ENCODE results near the gene STYXL1. TPM values are rescaled to one million over a fixed set of nuclear protein-coding genes. Genes with fewer than 3 reads are reported as not detected.

STYXL1 gene
- total RNA-seq, 1 experiment from 2014 or later, result 21.3 TPM

GRCh38 chr7:75993689-75994387 is 54.0 kb downstream of the STYXL1 start (continued):
- TF ChIP-seq, protein P1, sequence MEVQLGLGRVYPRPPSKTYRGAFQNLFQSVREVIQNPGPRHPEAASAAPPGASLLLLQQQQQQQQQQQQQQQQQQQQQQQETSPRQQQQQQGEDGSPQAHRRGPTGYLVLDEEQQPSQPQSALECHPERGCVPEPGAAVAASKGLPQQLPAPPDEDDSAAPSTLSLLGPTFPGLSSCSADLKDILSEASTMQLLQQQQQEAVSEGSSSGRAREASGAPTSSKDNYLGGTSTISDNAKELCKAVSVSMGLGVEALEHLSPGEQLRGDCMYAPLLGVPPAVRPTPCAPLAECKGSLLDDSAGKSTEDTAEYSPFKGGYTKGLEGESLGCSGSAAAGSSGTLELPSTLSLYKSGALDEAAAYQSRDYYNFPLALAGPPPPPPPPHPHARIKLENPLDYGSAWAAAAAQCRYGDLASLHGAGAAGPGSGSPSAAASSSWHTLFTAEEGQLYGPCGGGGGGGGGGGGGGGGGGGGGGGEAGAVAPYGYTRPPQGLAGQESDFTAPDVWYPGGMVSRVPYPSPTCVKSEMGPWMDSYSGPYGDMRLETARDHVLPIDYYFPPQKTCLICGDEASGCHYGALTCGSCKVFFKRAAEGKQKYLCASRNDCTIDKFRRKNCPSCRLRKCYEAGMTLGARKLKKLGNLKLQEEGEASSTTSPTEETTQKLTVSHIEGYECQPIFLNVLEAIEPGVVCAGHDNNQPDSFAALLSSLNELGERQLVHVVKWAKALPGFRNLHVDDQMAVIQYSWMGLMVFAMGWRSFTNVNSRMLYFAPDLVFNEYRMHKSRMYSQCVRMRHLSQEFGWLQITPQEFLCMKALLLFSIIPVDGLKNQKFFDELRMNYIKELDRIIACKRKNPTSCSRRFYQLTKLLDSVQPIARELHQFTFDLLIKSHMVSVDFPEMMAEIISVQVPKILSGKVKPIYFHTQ (CRISPR knock-in tag; IDR thresholded peaks at IDR 0.05), result no peak
- TF ChIP-seq FOXP4 (CRISPR knock-in tag; IDR thresholded peaks at IDR 0.05) (no peak), TP53 (CRISPR knock-in tag; IDR thresholded peaks at IDR 0.05) (no peak), NFATC4 (CRISPR knock-in tag; IDR thresholded peaks at IDR 0.05) (no peak), ZNF263 (CRISPR knock-in tag; IDR thresholded peaks at IDR 0.05; ENCODE audit: low read depth) (no peak), USF1 (CRISPR knock-in tag; IDR thresholded peaks at IDR 0.05) (peak; percentile 79), ATF3 (CRISPR knock-in tag; conservative IDR thresholded peaks at IDR 0.05) (no peak), ZBTB21 (CRISPR knock-in tag; IDR thresholded peaks at IDR 0.05; ENCODE audit: borderline replicate concordance) (no peak)
- TF ChIP-seq, protein P2, sequence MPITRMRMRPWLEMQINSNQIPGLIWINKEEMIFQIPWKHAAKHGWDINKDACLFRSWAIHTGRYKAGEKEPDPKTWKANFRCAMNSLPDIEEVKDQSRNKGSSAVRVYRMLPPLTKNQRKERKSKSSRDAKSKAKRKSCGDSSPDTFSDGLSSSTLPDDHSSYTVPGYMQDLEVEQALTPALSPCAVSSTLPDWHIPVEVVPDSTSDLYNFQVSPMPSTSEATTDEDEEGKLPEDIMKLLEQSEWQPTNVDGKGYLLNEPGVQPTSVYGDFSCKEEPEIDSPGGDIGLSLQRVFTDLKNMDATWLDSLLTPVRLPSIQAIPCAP (CRISPR knock-in tag; IDR thresholded peaks at IDR 0.05), result 0 out of 2 replicates have a peak, but pooled peaks have one; percentile 4

- Mint-ChIP-seq H3K9me3 (no peaks in the 10 kb centered on the region), H3K27me3 (ENCODE audit: low read depth) (no peaks in the 10 kb centered on the region), H3K4me1 (peaks cover 24% of the 10 kb centered on the region), H3K27ac (no peak overlapping the region), H3K36me3 (peaks cover 3% of the 10 kb centered on the region; the same call in 1 of the 2 replicates), H3K4me3 (no peak overlapping the region)
- ChIA-PET POLR2A (no interaction called here), CTCF (interaction anchor here (0.8 to 3.3 kb wide), 6 partner anchors 20 to 322 kb away, joined by 3 to 17 read pairs (median 4); no protein-coding TSS in a partner anchor)
- no peak for ATAC-seq
- no peak for DNase-seq (ENCODE audit: low spot score)
- TF ChIP-seq SP1 (CRISPR knock-in tag; conservative IDR thresholded peaks at IDR 0.05), result no peak
- no peak for TF ChIP-seq ZNF396 (CRISPR knock-in tag; IDR thresholded peaks at IDR 0.05; ENCODE audit: borderline replicate concordance)
- TF ChIP-seq, protein P2 (CRISPR knock-in tag; IDR thresholded peaks at IDR 0.05), result no peak
- TF ChIP-seq NFATC4 (CRISPR knock-in tag; IDR thresholded peaks at IDR 0.05), result no peak
- TF ChIP-seq, protein P3, sequence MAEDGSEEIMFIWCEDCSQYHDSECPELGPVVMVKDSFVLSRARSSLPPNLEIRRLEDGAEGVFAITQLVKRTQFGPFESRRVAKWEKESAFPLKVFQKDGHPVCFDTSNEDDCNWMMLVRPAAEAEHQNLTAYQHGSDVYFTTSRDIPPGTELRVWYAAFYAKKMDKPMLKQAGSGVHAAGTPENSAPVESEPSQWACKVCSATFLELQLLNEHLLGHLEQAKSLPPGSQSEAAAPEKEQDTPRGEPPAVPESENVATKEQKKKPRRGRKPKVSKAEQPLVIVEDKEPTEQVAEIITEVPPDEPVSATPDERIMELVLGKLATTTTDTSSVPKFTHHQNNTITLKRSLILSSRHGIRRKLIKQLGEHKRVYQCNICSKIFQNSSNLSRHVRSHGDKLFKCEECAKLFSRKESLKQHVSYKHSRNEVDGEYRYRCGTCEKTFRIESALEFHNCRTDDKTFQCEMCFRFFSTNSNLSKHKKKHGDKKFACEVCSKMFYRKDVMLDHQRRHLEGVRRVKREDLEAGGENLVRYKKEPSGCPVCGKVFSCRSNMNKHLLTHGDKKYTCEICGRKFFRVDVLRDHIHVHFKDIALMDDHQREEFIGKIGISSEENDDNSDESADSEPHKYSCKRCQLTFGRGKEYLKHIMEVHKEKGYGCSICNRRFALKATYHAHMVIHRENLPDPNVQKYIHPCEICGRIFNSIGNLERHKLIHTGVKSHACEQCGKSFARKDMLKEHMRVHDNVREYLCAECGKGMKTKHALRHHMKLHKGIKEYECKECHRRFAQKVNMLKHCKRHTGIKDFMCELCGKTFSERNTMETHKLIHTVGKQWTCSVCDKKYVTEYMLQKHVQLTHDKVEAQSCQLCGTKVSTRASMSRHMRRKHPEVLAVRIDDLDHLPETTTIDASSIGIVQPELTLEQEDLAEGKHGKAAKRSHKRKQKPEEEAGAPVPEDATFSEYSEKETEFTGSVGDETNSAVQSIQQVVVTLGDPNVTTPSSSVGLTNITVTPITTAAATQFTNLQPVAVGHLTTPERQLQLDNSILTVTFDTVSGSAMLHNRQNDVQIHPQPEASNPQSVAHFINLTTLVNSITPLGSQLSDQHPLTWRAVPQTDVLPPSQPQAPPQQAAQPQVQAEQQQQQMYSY (CRISPR knock-in tag; IDR thresholded peaks at IDR 0.05), result no peak
- TF ChIP-seq ETV6 (CRISPR knock-in tag; IDR thresholded peaks at IDR 0.05), result no peak
- TF ChIP-seq PRRX2 (CRISPR knock-in tag; IDR thresholded peaks at IDR 0.05), result no peak
- TF ChIP-seq FOXP1 (CRISPR knock-in tag; IDR thresholded peaks at IDR 0.05; ENCODE audit: borderline replicate concordance), result no peak
- TF ChIP-seq ZSCAN18 (CRISPR knock-in tag; IDR thresholded peaks at IDR 0.05), result no peak
- TF ChIP-seq JAZF1 (CRISPR knock-in tag; IDR thresholded peaks at IDR 0.05), result no peak
- TF ChIP-seq, protein P4, sequence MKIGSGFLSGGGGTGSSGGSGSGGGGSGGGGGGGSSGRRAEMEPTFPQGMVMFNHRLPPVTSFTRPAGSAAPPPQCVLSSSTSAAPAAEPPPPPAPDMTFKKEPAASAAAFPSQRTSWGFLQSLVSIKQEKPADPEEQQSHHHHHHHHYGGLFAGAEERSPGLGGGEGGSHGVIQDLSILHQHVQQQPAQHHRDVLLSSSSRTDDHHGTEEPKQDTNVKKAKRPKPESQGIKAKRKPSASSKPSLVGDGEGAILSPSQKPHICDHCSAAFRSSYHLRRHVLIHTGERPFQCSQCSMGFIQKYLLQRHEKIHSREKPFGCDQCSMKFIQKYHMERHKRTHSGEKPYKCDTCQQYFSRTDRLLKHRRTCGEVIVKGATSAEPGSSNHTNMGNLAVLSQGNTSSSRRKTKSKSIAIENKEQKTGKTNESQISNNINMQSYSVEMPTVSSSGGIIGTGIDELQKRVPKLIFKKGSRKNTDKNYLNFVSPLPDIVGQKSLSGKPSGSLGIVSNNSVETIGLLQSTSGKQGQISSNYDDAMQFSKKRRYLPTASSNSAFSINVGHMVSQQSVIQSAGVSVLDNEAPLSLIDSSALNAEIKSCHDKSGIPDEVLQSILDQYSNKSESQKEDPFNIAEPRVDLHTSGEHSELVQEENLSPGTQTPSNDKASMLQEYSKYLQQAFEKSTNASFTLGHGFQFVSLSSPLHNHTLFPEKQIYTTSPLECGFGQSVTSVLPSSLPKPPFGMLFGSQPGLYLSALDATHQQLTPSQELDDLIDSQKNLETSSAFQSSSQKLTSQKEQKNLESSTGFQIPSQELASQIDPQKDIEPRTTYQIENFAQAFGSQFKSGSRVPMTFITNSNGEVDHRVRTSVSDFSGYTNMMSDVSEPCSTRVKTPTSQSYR (CRISPR knock-in tag; IDR thresholded peaks at IDR 0.05), result no peak
Observed at GRCh38 chr7:75992083-75992755, 55.6 kb downstream of the STYXL1 start.

All from WTC11 (cell line).